ENCODE data around the gene BMP6. TPM values are rescaled to one million over a fixed set of nuclear protein-coding genes. Genes with fewer than 3 reads are reported as not detected.

Gene BMP6
- total and polyA plus RNA-seq, 2 experiments from 2014 or later = 0.84 to 2.8 TPM

DNA sequence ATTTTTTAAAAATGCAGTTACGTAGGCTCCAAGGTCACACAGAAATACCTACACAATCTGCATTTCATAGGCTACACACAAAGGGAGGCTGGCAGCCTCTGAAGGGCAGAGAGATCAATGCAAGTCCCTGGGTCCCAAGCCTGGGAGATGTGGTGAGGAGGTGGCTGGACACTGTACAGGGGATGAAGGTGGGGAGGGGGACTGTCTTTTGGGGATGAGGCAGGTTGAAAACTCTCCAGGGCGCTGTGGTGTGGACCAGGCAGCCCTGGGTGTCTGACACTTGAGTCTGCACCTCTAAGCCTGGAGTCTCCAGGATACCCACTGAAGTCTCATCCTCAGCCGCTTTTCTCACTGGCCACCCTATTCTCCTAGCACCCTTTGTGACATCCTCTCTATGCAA lies 160.2 kb downstream of the BMP6 start (continued):
- TF ChIP-seq CREB1 (CRISPR knock-in tag; IDR thresholded peaks at IDR 0.05; ENCODE audit: low read depth) (no peak), NANOG (IDR thresholded peaks at IDR 0.05; ENCODE audit: borderline replicate concordance) (no peak), EZH2 (IDR thresholded peaks at IDR 0.05; ENCODE audit: low read depth, unreplicated experiment) (no peak), JUNB (IDR thresholded peaks at IDR 0.05; ENCODE audit: unreplicated experiment) (no peak), EZH2phosphoT487 (IDR thresholded peaks at IDR 0.05; ENCODE audit: unreplicated experiment) (no peak), ZNF331 (CRISPR knock-in tag; IDR thresholded peaks at IDR 0.05; ENCODE audit: low read depth) (no peak), CTCF (conservative IDR thresholded peaks at IDR 0.05; ENCODE audit: low read depth in 2 of 2) (no peak), POLR2AphosphoS5 (IDR thresholded peaks at IDR 0.05; ENCODE audit: low read depth) (no peak), STAT1 (IDR thresholded peaks at IDR 0.05; ENCODE audit: unreplicated experiment) (no peak)
- TF ChIP-seq, protein P1, sequence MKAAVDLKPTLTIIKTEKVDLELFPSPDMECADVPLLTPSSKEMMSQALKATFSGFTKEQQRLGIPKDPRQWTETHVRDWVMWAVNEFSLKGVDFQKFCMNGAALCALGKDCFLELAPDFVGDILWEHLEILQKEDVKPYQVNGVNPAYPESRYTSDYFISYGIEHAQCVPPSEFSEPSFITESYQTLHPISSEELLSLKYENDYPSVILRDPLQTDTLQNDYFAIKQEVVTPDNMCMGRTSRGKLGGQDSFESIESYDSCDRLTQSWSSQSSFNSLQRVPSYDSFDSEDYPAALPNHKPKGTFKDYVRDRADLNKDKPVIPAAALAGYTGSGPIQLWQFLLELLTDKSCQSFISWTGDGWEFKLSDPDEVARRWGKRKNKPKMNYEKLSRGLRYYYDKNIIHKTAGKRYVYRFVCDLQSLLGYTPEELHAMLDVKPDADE (IDR thresholded peaks at IDR 0.05) = no peak
- TF ChIP-seq, protein P2, sequence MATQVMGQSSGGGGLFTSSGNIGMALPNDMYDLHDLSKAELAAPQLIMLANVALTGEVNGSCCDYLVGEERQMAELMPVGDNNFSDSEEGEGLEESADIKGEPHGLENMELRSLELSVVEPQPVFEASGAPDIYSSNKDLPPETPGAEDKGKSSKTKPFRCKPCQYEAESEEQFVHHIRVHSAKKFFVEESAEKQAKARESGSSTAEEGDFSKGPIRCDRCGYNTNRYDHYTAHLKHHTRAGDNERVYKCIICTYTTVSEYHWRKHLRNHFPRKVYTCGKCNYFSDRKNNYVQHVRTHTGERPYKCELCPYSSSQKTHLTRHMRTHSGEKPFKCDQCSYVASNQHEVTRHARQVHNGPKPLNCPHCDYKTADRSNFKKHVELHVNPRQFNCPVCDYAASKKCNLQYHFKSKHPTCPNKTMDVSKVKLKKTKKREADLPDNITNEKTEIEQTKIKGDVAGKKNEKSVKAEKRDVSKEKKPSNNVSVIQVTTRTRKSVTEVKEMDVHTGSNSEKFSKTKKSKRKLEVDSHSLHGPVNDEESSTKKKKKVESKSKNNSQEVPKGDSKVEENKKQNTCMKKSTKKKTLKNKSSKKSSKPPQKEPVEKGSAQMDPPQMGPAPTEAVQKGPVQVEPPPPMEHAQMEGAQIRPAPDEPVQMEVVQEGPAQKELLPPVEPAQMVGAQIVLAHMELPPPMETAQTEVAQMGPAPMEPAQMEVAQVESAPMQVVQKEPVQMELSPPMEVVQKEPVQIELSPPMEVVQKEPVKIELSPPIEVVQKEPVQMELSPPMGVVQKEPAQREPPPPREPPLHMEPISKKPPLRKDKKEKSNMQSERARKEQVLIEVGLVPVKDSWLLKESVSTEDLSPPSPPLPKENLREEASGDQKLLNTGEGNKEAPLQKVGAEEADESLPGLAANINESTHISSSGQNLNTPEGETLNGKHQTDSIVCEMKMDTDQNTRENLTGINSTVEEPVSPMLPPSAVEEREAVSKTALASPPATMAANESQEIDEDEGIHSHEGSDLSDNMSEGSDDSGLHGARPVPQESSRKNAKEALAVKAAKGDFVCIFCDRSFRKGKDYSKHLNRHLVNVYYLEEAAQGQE (IDR thresholded peaks at IDR 0.05; ENCODE audit: unreplicated experiment) = no peak

DNA sequence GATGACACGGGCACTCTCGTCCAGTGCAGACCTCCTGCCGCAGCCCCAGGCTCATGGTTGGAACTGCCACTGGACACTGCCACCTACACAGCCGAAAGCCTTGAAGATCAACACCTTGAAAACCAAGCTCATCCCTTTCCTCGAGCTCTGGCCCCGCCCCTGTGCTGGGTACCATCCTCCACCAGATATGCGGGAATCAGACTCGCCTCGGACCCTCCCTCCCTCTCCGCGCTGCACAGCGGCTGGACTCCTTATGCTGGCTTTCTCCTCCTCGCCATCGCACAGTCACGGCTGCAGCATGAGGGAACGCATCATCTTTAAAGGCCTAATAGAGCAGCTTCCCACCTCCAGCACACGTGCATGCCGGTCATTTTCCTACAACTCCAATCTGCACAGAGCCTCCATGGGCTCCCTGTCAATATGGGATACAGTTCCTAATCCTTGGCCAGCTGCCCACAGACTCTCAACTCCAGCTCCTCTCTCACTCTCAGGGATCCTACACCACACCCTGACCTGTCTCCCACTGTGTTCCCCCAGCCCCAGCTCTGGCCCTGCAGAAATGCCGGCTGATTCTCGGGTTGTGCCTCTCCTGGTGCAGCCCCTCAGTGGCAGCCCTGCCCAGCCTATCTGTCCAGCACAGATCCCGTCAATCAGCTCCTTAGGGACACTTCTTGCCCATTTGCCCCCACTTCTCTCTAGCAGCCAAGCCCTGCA lies 161.5 kb downstream of the BMP6 start:
- Histone ChIP-seq H3K27me3 (ENCODE audit: insufficient read depth) (no peaks in the 10 kb centered on the region), H3K9me2 (ENCODE audit: insufficient read depth) (no peaks in the 10 kb centered on the region), H3K79me2 (replicated peaks; ENCODE audit: insufficient read depth) (no peaks in the 10 kb centered on the region), H3F3A (replicated peaks; ENCODE audit: low read depth) (no peaks in the 10 kb centered on the region), H3K4me2 (no peak overlapping the region), H3K36me3 (ENCODE audit: insufficient read depth) (peaks cover 55% of the 10 kb centered on the region), H3K4me1 (ENCODE audit: insufficient read depth) (no peaks in the 10 kb centered on the region), H3K4me3 (no peak overlapping the region), H2AFZ (no peak overlapping the region), H3K27ac (ENCODE audit: low read depth) (no peak overlapping the region), H4K20me1 (replicated peaks; ENCODE audit: insufficient read depth) (peaks cover 12% of the 10 kb centered on the region)
- no peaks in the 10 kb centered on the region; the same call in 2 of the 3 replicates for H3K9me3 Mint-ChIP-seq
- peaks cover 5% of the 10 kb centered on the region for H3K27me3 Mint-ChIP-seq (ENCODE audit: insufficient read depth, low read depth, poor library complexity)
- H3K36me3 Mint-ChIP-seq (ENCODE audit: low read depth) = peaks cover 96% of the 10 kb centered on the region
- no peak overlapping the region for H3K27ac Mint-ChIP-seq
- H3K4me3 Mint-ChIP-seq = no peak overlapping the region
- DNase-seq (ENCODE audit: low spot score) (no peak), ATAC-seq (no peak)
- H3K4me1 Mint-ChIP-seq = no peaks in the 10 kb centered on the region
- TF ChIP-seq STAT1 (IDR thresholded peaks at IDR 0.05; ENCODE audit: unreplicated experiment) = no peak
- TF ChIP-seq CTCF (conservative IDR thresholded peaks at IDR 0.05; ENCODE audit: low read depth in 2 of 2) = no peak
- no peak for TF ChIP-seq NANOG (IDR thresholded peaks at IDR 0.05; ENCODE audit: borderline replicate concordance)
- TF ChIP-seq, protein P2 (IDR thresholded peaks at IDR 0.05; ENCODE audit: unreplicated experiment) = no peak
- no peak for TF ChIP-seq ZNF114 (CRISPR knock-in tag; IDR thresholded peaks at IDR 0.05)
- no peak for TF ChIP-seq EZH2phosphoT487 (IDR thresholded peaks at IDR 0.05; ENCODE audit: unreplicated experiment)
